Caco-2 (cell line): ENCODE data around the gene C15orf62. TPM values are rescaled to one million over a fixed set of nuclear protein-coding genes. Genes with fewer than 3 reads are reported as not detected.

Experiments
- BruUV-seq: library from RNA; stranded (reverse); fragments of 400-500 nt; replicated peaks from 2 replicates; lab custom pipeline; 2021; lab: Mats Ljungman, UMichigan
- CTCF ChIA-PET: fragments of 300-600 bp; sonication (Branson Sonifier 250); formaldehyde crosslinking; loops from one replicate; lab custom pipeline; 2022; ENCODE audit warnings: antibody characterized with exemption; lab: Charles Lee
- POLR2A ChIA-PET: fragments of 300-600 bp; sonication (Branson Sonifier 250); formaldehyde crosslinking; loops from one replicate; lab custom pipeline; 2022; ENCODE audit warnings: antibody characterized with exemption; lab: Charles Lee
- DNase-seq, 2 experiments: peaks; one replicate each; pipeline versions ENCODE4 v3.0.0 to v3.0.0-alpha.2; 2020 to 2022
- H3K27me3 ChIP-seq: replicated peaks from 2 replicates; pipeline ENCODE4 v1.6.0; 2011; ENCODE audit warnings: low read length; ENCODE audit not compliant: control insufficient read depth, insufficient read depth
- H3K36me3 ChIP-seq: 2 replicates; pipeline ENCODE4 v1.5.1; 2011; ENCODE audit warnings: low read length; ENCODE audit not compliant: control insufficient read depth, insufficient read depth
- H3K4me1 ChIP-seq: fragments of 250-450 bp; sonication (Bioruptor Pico); 2 replicates; pipeline ENCODE4 v1.5.1; 2020; ENCODE audit warnings: mild to moderate bottlenecking
- H3K4me3 ChIP-seq: 2 replicates; pipeline ENCODE4 v1.5.1; 2011; ENCODE audit warnings: low read depth, mild to moderate bottlenecking, control low read depth, low read length
- H3K9me3 ChIP-seq: fragments of 250-450 bp; sonication (Bioruptor Pico); 2 replicates; pipeline ENCODE4 v1.5.1; 2020; ENCODE audit warnings: mild to moderate bottlenecking, moderate library complexity
- H3K27ac Mint-ChIP-seq: one replicate; pipeline ENCODE4 v1.8.0; 2022; ENCODE audit warnings: mixed read lengths; ENCODE audit not compliant: unreplicated experiment
- H3K27me3 Mint-ChIP-seq: one replicate; pipeline ENCODE4 v1.8.0; 2022; ENCODE audit warnings: mixed read lengths; ENCODE audit not compliant: insufficient read depth, unreplicated experiment
- H3K36me3 Mint-ChIP-seq: one replicate; pipeline ENCODE4 v1.8.0; 2022; ENCODE audit warnings: mild to moderate bottlenecking, mixed read lengths; ENCODE audit not compliant: insufficient read depth, unreplicated experiment
- H3K4me1 Mint-ChIP-seq: one replicate; pipeline ENCODE4 v1.8.0; 2022; ENCODE audit warnings: low read depth, mixed read lengths; ENCODE audit not compliant: unreplicated experiment
- H3K4me3 Mint-ChIP-seq: one replicate; pipeline ENCODE4 v1.8.0; 2022; ENCODE audit warnings: mild to moderate bottlenecking, moderate library complexity, mixed read lengths; ENCODE audit not compliant: unreplicated experiment
- H3K9me3 Mint-ChIP-seq: one replicate; pipeline ENCODE4 v1.8.0; 2022; ENCODE audit warnings: mixed read lengths; ENCODE audit not compliant: unreplicated experiment
- intact Hi-C: fragments of 100-400 bp; cut with micrococcal nuclease; formaldehyde crosslinking; loops from one replicate; pipeline ENCODE4 v1.10.0; 2022; ENCODE audit not compliant: unreplicated experiment
- total RNA-seq: library from RNA; stranded (reverse); gene quantifications from 2 replicates; pipeline ENCODE4 v1.2.3, GENCODE V29; 2022
- TF ChIP-seq, protein P1 (sequence below), 2 experiments: fragments of 200-600 bp in 1 of 2; IDR thresholded peaks; 1 replicate in 1 of 2; 2 replicates in 1 of 2; pipeline versions ENCODE4 v1.5.1 to v1.8.0; 2011 to 2022; ENCODE audit warnings: antibody characterized with exemption in 1 of 2, control low read depth in 1 of 2, inconsistent platforms in 1 of 2, low read depth in 1 of 2, low read length in 1 of 2, mild to moderate bottlenecking in 1 of 2, moderate library complexity in 1 of 2; ENCODE audit not compliant: insufficient read depth in 1 of 2, severe bottlenecking in 1 of 2, unreplicated experiment in 1 of 2

The C15orf62 gene
- total RNA-seq, 1 experiment from 2014 or later, result 1.3 TPM

DNA sequence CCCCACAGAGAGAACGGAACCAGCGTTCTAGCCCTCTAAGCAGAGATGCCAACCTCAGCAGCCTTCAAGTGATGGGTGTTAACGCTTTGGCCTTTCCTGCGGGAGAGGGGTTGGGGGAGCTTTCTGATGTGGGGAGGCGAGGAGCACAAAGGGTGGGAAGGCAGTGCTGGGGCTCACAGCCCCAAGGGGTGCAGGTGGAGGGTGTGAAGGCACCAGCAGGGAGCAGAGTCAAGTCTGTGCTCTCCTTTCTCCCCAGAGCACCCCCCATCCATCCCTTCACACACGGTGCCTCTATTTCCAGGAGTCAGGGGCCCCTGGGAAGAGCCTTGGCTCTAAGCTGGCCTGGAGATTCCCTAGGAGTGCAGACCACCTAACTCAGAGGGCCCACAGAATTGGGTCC lies 4.1 kb downstream of the C15orf62 start:
- TF ChIP-seq, protein P1, sequence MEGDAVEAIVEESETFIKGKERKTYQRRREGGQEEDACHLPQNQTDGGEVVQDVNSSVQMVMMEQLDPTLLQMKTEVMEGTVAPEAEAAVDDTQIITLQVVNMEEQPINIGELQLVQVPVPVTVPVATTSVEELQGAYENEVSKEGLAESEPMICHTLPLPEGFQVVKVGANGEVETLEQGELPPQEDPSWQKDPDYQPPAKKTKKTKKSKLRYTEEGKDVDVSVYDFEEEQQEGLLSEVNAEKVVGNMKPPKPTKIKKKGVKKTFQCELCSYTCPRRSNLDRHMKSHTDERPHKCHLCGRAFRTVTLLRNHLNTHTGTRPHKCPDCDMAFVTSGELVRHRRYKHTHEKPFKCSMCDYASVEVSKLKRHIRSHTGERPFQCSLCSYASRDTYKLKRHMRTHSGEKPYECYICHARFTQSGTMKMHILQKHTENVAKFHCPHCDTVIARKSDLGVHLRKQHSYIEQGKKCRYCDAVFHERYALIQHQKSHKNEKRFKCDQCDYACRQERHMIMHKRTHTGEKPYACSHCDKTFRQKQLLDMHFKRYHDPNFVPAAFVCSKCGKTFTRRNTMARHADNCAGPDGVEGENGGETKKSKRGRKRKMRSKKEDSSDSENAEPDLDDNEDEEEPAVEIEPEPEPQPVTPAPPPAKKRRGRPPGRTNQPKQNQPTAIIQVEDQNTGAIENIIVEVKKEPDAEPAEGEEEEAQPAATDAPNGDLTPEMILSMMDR (IDR thresholded peaks at IDR 0.05; ENCODE audit: insufficient read depth in 1 of 2, low read depth in 1 of 2, low read length in 1 of 2, severe bottlenecking in 1 of 2, unreplicated experiment in 1 of 2), result no peak
- Histone ChIP-seq H3K27me3 (no peaks in the 10 kb centered on the region), H3K4me1 (no peaks in the 10 kb centered on the region), H3K9me3 (no peaks in the 10 kb centered on the region), H3K36me3 (peaks cover 1% of the 10 kb centered on the region; the same call in 1 of the 2 replicates), H3K4me3 (no peak overlapping the region)
- peaks cover 36% of the 10 kb centered on the region for H3K36me3 Mint-ChIP-seq
- no peak overlapping the region for H3K4me3 Mint-ChIP-seq
- no peak for DNase-seq
- no peak overlapping the region for H3K27ac Mint-ChIP-seq
- no peaks in the 10 kb centered on the region for H3K27me3 Mint-ChIP-seq
- H3K4me1 Mint-ChIP-seq, result no peaks in the 10 kb centered on the region
- no peaks in the 10 kb centered on the region for H3K9me3 Mint-ChIP-seq
- intact Hi-C loops, result no loop called here
- ChIA-PET CTCF (interaction anchor here (1.9 kb wide), 1 partner anchor 9 kb away, joined by 5 read pairs; no protein-coding TSS in a partner anchor), POLR2A (no interaction called here)
- no TSS peak for BruUV-seq

DNA sequence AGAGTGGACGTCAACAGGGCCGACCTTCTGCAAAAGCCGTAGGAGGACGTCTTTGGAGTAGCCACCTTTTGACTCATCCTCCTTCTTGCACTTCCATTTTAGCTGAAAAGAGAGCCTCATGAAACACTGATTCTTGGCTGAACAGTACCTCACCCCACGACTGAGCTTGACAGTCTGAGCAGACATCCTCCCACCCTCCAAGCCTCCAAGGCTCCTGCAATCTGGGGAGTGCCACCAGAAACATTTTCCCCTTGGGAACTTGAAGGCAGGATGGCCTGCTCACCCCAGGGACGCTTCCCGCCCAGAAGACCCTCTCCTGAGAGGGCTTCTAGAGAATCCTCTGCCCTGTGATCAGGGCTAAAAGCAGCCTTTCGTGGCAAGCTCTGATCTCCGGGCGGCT lies 5.2 kb downstream of the C15orf62 start:
- H3K36me3 Mint-ChIP-seq, result peaks cover 31% of the 10 kb centered on the region
- CTCF ChIA-PET, result interaction anchor here (1.3 kb wide), 1 partner anchor 11 kb away, joined by 3 read pairs; the partner anchor contains the start of gene GCHFR
- BruUV-seq, result no TSS peak
- no peak overlapping the region for H3K4me3 Mint-ChIP-seq
- no peaks in the 10 kb centered on the region for H3K9me3 Mint-ChIP-seq
- H3K27me3 ChIP-seq, result no peaks in the 10 kb centered on the region
- H3K27ac Mint-ChIP-seq, result no peak overlapping the region
- H3K4me3 ChIP-seq, result no peak overlapping the region
- no peak for DNase-seq
- H3K4me1 ChIP-seq, result no peaks in the 10 kb centered on the region
- intact Hi-C loops, result no loop called here
- H3K36me3 ChIP-seq, result no peaks in the 10 kb centered on the region
- TF ChIP-seq, protein P1 (IDR thresholded peaks at IDR 0.05; ENCODE audit: insufficient read depth in 1 of 2, low read depth in 1 of 2, low read length in 1 of 2, severe bottlenecking in 1 of 2, unreplicated experiment in 1 of 2), result no peak
- no peaks in the 10 kb centered on the region for H3K9me3 ChIP-seq
- no peaks in the 10 kb centered on the region for H3K4me1 Mint-ChIP-seq
- POLR2A ChIA-PET, result no interaction called here
- H3K27me3 Mint-ChIP-seq, result no peaks in the 10 kb centered on the region

DNA sequence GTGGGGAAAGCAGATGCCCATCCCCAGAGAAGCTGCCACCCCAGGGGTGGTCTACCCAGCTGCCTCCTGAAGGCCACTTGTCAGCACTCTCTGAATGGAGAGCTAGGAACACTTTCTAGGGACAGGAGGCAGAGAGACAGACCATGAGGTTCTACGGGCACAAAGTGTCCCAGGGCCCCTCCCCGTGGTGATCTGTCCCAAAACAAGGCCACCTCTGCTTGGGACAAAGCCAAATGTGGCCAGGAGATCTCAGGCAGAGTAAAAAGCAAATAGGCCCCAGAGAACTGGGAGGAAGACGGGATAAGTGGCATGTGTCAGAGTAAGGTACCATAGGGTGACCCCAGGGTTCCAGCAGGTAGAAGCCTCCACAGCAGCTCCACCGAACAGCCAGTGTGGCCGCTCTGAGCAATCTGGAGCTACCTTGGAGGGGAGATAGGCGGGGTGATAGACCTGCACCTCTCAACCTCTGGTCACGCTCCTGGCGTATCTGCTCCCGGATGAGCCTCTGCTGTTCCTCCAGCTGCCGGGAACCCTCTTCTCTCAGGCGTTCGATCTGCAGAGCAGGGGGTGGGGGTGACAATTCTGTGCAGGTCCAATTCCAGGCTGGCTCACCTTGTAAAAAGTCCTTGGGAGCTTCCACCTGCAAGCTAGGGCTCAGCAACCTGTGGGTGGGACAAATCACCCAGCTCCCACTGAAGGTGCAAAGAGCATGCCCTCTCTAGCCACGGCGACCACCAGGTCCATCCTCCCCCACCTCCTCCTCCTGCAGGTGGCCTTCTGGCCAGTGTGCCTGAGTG lies 6.2 kb downstream of the C15orf62 start:
- H3K27ac Mint-ChIP-seq, result no peak overlapping the region
- H3K36me3 Mint-ChIP-seq, result peaks cover 27% of the 10 kb centered on the region

More for the DNA sequence above, 6.2 kb downstream of the C15orf62 start:
- no peaks in the 10 kb centered on the region for H3K27me3 ChIP-seq
- H3K4me3 ChIP-seq, result no peak overlapping the region
- Mint-ChIP-seq H3K27me3 (no peaks in the 10 kb centered on the region), H3K4me1 (no peaks in the 10 kb centered on the region), H3K4me3 (no peak overlapping the region), H3K9me3 (no peaks in the 10 kb centered on the region)
- POLR2A ChIA-PET, result no interaction called here
- no peaks in the 10 kb centered on the region for H3K9me3 ChIP-seq
- no TSS peak for BruUV-seq
- no peaks in the 10 kb centered on the region for H3K36me3 ChIP-seq
- TF ChIP-seq, protein P1 (IDR thresholded peaks at IDR 0.05; ENCODE audit: insufficient read depth in 1 of 2, low read depth in 1 of 2, low read length in 1 of 2, severe bottlenecking in 1 of 2, unreplicated experiment in 1 of 2), result no peak
- CTCF ChIA-PET, result interaction anchor here (0.6 to 1.3 kb wide), 2 partner anchors 12 to 186 kb away, joined by 3 to 4 read pairs; partner anchors contain the start of gene GCHFR
- intact Hi-C loops, result no loop called here
- H3K4me1 ChIP-seq, result no peaks in the 10 kb centered on the region
- no peak for DNase-seq
